Measurements from ENCODE around the gene C4orf51.

Gene C4orf51

DNA sequence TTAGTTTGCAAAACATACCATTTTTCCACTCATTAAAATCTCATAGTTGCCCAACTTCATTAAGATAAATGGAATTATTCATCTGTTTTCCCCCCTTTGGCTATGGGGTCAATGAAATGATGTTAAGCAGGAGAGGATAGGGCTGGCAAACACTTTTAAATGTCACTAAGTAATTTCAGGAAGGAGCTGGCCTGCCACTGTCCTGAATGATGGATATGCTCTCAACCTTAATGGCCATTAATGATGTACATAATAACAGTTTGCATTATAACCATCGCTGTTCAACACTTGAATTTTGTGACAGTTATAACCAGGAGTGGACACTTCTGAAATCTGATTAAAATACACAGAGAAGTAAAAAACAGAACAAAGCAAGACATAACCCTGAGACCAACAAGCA, 77.2 kb downstream of the C4orf51 start:
- no peak for DNase-seq (ENCODE audit: low spot score)

DNA sequence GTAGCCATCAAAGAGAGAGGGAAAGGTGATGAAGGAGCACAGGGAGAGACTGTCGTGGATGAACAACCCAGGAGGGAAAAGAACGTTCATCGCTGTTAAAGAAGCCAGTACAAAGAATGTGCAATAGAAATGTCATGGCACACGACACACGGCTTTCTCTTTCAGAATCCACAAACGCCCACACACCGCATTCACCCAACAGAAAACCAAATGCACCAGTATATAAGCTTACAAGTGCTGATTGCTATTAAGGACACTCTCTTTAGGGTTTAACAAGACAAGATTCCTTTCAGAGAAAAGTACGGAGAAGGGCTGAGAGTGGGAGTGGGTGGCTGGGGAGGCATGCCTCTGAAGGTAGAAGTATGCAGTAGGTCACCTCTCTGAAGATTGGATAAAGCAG, 80.2 kb downstream of the C4orf51 start:
- DNase-seq (ENCODE audit: low spot score): no peak

DNA sequence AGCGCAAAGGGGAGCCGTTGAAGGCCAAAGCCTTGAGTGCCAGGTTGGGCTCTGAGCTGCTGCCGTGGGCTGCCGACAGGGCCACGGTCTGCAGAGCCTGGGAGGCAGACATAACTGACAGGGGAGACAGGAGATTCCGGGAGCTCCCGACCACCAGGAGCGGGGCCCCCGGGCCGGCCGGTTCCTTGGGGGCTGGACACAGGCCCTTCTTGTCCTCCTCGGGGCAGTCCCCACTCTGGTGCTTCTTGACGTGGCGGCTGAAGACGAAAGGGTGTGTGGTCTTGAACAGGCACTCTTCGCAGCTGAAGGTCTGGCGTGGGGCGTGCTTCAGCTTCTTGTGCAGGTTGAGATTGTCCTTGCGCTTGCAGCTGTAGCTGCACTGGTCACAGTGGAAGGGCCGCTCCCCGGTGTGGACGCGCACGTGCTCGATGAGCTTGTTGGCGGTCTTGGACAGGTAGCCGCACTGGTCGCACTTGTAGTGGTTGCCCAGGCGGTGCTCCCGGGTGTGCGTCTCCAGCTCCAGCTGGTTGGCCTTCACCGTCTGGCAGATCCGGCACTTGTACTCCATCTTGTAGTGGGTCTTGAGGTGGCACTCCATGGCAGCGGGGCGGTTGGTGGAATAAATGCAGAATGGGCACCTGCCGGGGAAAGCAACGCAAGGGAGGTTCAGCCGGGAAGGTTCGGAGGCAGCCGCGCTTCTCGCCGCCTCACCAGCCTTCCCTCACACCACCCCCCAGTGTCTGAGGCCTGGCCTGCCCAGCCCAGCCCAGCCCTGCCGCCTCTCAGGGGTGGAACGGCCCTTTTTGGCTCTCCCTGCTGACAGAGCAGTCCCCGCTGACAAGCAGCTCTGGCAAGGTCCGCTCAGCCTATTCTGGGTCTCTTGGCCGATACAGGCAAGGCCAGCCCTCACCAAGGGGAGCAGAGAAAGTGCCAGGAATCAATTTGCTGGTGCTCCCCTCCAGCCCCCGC, 81.3 kb downstream of the C4orf51 start:
- no peak for DNase-seq (ENCODE audit: low spot score)

DNA sequence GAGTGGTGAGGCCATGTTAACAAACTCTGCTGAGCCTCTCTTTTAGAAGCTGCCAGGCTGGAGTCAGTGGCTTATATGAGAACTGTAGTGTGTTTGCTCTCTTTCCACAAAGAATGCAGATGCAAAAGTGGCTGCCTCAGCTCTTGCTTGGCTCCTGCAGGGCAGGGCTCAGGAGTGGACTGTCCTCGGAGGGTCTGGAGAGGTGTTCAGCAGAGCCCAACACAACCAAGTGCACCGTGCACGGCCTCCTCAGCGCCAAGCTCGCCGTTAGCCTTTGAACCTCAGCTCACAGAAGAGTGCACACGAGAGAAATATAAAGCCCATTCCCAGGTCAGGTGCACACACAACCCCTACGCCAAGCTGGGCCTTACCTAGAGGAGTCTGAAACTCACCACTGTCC, 82.8 kb downstream of the C4orf51 start:
- DNase-seq (ENCODE audit: low spot score): no peak

DNA sequence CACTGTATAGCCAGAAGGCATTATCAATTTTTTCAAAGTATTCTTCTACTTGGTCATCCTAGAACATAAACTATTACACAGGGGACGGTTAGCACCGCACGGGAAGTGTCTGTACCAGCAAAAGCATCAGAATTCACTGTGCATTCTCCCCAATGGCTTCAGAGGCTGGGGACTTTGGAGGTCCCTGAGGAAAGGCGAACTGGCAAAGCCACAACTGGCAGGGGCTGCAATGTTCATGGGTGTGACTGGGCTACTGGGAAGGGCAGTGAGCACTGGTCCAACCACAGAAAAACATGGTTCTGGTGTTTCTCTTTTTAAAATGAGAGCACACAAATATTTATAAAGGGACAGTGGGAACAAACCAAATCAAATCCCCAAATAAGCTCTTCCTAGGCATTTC, 83.5 kb downstream of the C4orf51 start:
- no peak for DNase-seq (ENCODE audit: low spot score)

DNA sequence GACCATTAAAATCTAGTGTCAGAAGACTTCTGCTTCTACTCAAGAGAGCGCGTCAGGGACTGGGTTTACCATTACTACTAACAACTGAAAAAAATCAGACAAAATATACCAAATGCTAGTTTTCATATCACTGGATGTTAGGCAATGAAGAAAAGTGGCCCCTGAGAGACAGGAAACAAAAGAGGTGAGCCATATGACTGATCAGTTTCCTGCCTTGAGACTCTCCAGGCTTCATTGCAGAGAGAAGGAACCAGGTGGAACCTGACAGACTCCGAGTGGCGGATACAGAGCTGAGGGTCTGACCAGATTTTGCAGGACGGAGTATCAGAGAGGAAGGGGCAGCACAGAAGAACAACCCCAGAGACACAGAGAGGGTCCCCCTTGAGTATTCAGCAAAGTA, 86.3 kb downstream of the C4orf51 start:
- no peak for DNase-seq (ENCODE audit: low spot score)

DNA sequence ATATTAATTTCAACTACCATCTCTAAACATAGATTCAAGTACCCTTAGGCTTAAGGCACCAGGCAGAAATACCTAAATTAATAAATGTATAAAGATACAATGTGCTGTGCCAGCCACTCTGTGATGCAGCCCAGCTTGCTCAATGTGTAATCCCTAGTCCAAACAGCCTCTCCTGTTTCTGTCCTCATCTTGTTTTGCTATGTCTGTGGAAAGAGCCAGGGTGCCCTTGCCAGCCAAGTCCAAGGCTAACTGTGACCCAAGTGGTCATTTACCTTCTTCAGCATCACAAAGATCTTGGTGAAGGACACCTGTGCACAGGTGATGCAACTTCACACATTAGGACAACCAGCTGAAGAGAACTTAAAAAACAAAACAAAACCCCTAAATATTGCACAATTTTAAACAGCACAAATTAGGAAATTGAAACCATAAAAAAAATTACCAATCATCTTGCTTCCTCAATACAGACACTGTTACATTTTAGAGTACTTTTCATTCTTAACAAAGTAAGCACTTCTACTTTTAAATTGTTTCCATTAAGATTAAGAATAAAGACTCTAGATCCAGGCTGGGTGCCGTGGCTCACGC, 89.6 kb downstream of the C4orf51 start:
- DNase-seq (ENCODE audit: low spot score): no peak

DNA sequence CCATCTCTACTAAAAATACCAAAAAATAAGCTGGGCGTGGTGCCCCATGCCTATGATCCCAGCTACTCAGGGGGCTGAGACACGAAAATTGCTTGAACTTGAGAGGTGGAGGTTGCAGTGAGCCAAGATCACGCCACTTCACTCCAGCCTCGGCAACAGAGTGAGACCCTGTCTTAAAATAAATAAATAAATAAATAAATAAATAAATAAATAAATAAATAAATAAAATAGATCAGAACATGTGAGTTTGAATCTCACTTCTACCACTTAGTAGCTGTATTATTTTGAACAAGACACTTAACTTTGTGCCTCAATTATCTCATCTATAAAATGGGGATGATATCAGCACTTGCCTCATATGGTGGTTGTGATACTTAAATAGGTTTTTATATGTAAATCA, 90.2 kb downstream of the C4orf51 start:
- DNase-seq (ENCODE audit: low spot score): no peak

DNA sequence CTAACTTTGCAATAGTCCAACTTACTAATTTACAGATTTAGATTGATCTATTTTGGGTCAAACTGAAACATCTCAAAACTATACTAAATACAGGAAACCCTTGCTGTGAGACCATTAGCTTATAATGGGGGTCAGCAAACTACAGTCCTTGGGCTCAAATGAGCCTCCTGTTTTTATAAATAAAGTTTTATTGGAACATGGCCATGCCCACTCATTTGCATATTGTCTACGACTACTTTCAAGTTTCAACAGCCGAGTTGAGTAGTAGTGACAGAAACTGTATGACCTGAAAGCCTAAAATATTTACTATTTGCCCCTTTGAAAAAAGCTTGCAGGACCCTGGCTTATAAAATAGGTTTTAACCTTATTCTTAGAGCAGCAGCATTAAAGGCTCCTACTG, 92.4 kb downstream of the C4orf51 start:
- no peak for DNase-seq (ENCODE audit: low spot score)

DNA sequence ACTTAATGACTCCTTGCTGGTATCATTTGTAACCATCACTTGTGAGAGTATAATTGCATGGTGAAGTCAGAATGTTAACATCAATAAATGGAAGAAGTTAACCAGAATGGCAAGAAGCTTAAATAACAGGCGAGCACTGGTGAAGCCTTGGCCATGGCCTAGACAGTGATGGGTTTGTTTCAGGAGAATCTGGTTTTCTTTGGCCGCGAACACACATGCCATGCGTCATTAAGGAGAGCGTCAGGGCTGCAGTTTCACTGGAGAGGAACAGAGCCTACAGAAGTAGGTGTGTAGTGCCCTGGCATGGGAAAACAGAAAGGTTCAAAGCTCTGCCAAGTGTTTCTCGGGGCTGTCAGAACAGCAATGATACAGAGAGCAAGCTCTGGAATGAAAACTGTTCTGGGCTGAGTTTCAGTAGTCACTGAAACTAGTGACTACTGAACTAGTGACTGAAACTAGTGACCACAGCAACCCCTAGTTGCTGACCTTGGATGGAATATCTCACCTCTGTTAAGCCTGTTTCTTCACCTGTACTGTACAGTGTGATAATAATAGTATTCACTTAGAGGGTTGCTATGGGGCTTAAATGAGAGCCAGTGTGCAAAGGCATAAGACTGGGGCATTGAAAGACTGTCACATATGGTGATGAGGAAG, 93.8 kb downstream of the C4orf51 start:
- no peak for DNase-seq (ENCODE audit: low spot score)

DNA sequence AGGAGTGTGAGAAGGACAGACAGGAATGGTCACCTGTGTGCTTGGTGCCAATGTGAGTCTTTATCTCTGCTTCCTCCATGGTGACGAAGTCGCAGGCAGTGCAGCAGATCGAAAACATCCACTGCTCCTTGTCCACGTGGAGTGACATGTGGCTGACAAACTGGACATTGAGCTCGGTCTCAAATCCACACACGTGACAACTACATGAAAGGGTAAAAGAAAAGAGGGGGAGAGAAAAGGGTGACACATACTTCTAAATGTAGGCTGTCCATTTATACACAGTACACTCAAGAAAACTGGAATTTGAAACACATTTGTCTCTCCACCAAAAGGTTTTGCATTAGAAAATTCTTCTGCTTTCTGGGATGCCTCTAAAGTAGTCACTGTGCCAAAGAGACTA, 94.5 kb downstream of the C4orf51 start:
- DNase-seq (ENCODE audit: low spot score): no peak

DNA sequence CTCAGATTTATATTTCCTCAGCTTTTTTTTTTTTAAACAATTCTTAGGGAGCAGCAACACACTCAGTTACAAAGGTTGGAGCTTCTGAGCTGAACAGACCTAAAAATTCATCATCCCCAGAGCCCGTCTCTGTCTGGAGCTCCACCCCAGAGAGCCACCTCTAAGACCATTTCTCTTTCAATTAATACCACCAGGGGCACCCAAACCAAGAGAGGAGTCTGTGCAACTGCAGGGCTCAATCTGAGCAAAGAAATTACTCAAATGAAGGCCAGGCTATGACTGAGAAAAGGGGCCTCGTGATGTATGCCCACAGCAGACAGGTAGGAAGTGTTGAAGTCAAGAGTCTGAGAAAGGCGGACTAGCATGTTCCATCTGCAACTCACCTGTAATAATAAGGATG, 95.5 kb downstream of the C4orf51 start:
- peak; percentile 12 for DNase-seq (ENCODE audit: low spot score)

DNA sequence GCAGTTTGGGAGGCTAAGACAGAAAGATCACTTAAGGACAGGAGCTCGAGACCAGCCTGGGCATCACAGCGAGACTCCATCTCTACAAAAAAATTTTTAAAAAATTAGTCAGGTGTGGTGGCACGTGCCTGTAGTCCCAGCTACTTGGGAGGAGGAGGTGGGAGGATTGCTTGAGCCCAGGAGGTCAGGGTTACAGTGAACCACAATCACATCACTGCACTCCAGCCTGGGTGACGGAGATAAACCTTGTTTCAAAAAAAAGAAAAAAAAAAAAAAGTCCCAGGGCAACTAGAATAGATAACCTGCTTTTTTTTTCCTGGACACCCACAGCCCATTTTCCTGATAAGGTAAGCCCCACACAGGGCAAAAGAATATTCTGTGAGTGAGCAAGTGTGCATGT, 96.3 kb downstream of the C4orf51 start:
- no peak for DNase-seq (ENCODE audit: low spot score)

DNA sequence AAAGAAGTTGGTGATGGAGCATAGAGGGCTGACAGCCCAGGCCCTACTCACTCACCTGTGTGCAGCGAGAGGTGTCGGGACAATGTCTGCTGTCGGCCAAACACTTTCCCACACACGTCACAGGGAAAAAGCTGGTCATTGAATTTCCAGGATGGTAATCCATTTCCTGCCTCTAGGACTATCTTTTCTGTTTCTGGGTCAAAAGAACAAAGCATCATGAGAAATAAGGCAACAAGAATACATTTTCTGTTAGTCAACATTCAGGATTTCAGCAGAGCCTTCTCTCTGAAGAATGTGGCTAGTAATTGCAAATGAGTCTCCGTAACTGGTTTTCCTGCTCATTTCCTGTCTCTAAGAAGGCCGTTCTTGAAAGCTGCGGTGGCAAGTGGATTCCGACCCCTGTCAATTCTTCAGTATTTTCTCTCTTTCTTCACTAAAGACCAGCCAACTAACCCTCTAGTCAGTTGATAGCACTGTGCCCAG, 99.4 kb downstream of the C4orf51 start:
- DNase-seq (ENCODE audit: low spot score): no peak

DNA sequence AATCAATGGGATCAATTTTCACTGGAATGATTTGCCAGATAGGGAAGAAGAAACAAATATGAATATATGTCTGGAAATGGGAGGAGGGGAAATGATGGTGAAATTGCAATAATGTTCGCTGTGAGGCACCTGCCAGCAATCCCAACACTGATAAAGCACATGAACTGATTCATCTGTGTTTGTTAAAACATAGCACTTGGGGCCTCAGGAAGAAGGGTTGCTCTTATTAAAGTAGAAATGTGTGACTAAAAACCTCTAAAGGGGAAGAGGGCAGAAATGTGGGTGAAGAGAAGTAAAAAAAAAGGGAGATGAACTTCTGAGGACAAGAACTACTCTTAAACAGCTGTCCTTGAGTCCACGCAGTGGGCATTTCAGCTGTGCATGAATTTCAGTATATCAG, 101.4 kb downstream of the C4orf51 start:
- no peak for DNase-seq (ENCODE audit: low spot score)

Data from NAMALWA (cell line).